ENCODE results near the gene RBMS3. TPM values are rescaled to one million over a fixed set of nuclear protein-coding genes. Genes with fewer than 3 reads are reported as not detected.

Gene RBMS3
- total RNA-seq, 1 donor from 2014 or later, result 13.2 TPM

DNA sequence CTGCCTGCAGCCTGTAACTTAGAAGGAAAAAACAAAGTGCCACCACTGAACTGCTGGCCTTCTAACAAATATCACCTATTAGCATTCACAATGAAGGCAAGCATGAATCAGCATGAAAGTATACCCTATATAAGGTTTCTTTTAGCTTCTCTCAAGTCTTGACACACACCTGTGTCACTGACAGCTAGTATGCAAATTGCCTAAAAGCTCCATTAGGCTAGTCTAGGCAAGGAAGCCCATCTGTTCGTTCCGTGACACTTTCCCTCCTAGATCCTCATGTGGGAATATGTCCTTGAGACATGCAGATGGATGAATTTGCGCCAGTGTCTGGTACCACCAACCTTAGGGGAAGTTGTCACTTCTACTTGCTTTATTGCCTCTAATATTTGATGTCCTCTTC, 129.3 kb downstream of the RBMS3 start:
- TF ChIP-seq, protein P1, sequence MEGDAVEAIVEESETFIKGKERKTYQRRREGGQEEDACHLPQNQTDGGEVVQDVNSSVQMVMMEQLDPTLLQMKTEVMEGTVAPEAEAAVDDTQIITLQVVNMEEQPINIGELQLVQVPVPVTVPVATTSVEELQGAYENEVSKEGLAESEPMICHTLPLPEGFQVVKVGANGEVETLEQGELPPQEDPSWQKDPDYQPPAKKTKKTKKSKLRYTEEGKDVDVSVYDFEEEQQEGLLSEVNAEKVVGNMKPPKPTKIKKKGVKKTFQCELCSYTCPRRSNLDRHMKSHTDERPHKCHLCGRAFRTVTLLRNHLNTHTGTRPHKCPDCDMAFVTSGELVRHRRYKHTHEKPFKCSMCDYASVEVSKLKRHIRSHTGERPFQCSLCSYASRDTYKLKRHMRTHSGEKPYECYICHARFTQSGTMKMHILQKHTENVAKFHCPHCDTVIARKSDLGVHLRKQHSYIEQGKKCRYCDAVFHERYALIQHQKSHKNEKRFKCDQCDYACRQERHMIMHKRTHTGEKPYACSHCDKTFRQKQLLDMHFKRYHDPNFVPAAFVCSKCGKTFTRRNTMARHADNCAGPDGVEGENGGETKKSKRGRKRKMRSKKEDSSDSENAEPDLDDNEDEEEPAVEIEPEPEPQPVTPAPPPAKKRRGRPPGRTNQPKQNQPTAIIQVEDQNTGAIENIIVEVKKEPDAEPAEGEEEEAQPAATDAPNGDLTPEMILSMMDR (conservative IDR thresholded peaks at IDR 0.05; ENCODE audit: low read depth, low read length), result no peak
- H3K4me3 ChIP-seq (ENCODE audit: low read depth, low read length), result no peak overlapping the region
- no peak for DNase-seq (ENCODE audit: low read depth)

DNA sequence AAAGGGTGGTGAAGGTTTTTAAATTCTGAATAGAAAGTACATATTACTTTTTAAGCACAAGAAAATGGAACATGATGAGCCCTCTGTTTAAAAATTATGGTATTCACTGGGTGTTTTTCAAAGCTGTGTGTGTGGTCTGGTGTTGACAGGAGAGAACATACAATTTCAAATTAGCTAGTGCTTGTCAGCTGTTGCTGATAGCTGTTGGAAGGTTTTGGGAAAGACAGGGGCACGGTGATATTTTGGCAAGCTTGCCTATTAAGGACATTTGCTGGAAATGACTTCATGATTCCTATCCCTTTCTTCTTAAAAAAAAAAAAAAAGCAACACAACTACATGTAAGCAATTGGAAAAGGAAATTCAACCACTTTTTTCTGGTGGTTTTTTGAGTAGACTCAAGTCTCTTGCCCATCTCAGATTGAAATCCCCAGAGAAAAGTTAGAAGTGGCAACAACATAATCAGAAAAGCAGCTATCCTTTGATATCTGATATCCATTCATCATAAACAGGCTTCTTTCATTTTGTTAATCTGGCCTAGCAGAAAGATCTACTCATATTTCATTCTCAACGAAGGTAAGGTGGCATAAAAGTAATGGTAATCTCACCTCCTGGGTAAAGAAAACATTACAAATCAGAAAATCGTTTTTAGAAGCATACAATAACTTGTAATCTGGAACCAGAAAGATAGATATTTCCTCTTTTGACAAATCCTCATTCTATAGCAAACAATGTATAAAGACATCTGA, 130.0 kb downstream of the RBMS3 start:
- no peak for DNase-seq (ENCODE audit: low read depth)
- H3K4me3 ChIP-seq (ENCODE audit: low read depth, low read length), result no peak overlapping the region
- TF ChIP-seq, protein P1 (conservative IDR thresholded peaks at IDR 0.05; ENCODE audit: low read depth, low read length), result no peak

DNA sequence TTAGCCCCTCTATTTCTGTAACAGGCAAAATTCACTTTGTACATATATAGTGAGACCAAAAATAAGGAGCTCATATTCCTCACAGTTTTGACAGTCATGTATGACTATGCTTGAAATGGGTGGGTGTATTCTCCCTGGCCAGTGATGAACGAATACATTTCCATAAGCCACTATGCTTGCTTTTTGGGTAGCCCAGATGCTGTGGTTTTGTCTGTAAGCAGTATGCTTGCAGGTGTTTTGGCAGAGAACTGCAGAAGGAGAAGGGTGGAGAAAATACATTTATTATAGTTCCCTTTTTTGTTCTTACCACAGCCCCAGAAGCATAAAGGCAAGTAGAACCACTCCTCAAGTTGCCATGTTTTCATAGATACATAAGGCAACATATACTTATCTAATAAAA, 131.2 kb downstream of the RBMS3 start:
- H3K4me3 ChIP-seq (ENCODE audit: low read depth, low read length), result no peak overlapping the region
- no peak for DNase-seq (ENCODE audit: low read depth)
- TF ChIP-seq, protein P1 (conservative IDR thresholded peaks at IDR 0.05; ENCODE audit: low read depth, low read length), result no peak

DNA sequence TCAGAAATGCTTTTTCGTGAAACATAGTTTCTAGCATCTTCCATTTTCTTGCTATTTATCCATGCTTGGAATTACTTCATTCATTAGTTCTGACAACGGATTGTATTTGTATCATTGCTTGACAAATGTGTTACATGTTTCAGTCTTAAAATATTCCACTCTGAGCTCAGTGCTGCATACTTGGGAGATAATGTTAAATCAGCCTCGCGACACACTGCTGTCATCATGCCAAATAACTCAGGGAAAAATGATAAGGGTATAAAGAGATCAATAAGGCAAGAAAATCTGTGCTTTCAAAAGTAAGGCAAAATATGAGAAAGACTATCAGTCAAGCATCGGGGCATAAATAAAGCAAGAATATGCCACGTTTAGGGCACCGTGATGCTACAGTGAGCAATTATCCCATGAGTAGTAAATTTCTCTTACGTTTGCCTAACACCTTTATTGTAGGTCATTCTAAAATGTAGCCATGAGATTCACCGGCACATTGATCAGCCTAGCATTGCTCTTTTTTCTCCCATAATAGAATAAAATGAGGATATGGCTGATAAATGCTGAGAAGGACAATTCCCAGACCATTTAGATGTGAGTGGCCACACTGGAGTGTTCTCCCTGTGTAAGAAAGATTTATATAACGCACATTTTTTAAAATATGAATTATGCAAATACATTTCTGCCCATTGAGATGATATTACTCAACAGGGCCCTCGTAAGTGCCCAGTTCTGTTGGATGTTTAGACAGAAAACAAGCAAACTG, 133.8 kb downstream of the RBMS3 start:
- no peak for DNase-seq (ENCODE audit: low read depth)
- no peak overlapping the region for H3K4me3 ChIP-seq (ENCODE audit: low read depth, low read length)
- TF ChIP-seq, protein P1 (conservative IDR thresholded peaks at IDR 0.05; ENCODE audit: low read depth, low read length), result no peak

DNA sequence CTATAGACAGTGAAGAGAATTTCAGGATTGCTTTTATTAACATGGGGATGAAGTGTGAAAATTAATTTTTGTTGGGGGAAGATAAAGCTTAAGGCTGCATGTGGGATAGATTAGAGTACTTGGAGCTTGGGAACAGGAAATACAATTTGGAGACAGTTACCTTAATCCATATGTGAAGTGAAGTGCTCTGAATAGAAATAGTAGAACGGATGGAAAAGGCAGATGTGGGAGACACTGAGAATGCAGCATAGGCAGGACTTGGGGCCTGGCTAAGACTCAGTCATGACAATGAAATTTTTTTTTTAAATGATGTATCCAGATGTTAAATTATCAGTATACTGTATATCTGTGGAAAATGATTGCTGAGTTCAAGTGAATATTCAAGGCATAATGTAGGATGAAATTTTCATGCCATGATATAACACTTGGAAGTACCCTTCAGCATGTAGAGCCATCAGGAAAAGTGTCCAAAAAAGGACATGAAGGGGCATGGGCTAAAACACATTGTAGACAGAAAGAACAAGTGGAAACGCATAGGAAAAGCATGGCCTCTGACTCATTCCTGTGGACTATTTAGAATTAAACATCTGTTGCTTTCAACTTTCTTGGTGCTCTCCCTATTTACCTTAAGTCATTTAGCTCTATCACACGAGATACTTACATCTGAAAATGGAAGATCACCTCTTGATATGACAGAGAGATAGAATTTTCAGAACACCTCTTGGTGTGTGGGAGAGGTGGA, 134.8 kb downstream of the RBMS3 start:
- TF ChIP-seq, protein P1 (conservative IDR thresholded peaks at IDR 0.05; ENCODE audit: low read depth, low read length), result no peak
- no peak for DNase-seq (ENCODE audit: low read depth)

DNA sequence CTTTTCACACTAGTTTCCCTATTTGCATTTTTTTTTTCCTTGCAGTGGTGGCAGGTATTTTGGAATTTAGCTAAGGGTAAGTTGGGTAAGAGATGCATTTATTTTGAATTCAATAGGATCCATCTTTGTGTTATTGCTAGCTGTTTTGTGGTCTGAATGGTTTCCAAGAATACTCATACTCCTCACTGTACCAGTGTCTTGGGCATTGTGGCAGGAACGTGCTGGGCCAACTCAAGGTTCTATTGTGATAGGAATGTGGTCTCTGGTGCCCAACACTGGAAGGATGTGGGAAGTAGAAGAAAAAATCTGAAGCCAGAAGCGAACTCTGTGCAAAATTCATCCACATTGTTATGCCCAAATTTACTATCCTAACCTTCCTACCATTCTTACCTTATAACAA, 135.6 kb downstream of the RBMS3 start:
- TF ChIP-seq, protein P1 (conservative IDR thresholded peaks at IDR 0.05; ENCODE audit: low read depth, low read length), result no peak
- no peak overlapping the region for H3K4me3 ChIP-seq (ENCODE audit: low read depth, low read length)
- DNase-seq (ENCODE audit: low read depth), result no peak

More for the DNA sequence above, 134.8 kb downstream of the RBMS3 start:
- no peak overlapping the region for H3K4me3 ChIP-seq (ENCODE audit: low read depth, low read length)

Measured in epithelial cell of proximal tubule (primary cell).